Hepatocyte (in vitro differentiated cells): ENCODE measurements around the gene MINDY2. TPM values are rescaled to one million over a fixed set of nuclear protein-coding genes. Genes with fewer than 3 reads are reported as not detected.
"Not testable (repeated sequence)": the region's sequence is repeated elsewhere in the genome, so short reads cannot be mapped to it uniquely, and the experiment has no call there.

ENCODE experiments used
- DNase-seq: peaks from one replicate; pipeline ENCODE4 v3.0.0-alpha.2; 2016; ENCODE audit warnings: low spot score
- H2AFZ ChIP-seq: fragments of 200-600 bp; sonication (generic); 2 replicates; pipeline ENCODE4 v1.6.0; 2016; ENCODE audit warnings: antibody characterized with exemption, mild to moderate bottlenecking
- H3K27ac ChIP-seq: fragments of 200-600 bp; sonication (generic); 2 replicates; pipeline ENCODE4 v1.5.1; 2016; ENCODE audit warnings: mild to moderate bottlenecking
- H3K27me3 ChIP-seq: fragments of 200-600 bp; sonication (generic); 2 replicates; pipeline ENCODE4 v1.6.1; 2016
- H3K36me3 ChIP-seq: fragments of 200-600 bp; sonication (generic); replicated peaks from 2 replicates; pipeline ENCODE4 v1.5.1; 2016; ENCODE audit warnings: low read depth; ENCODE audit not compliant: insufficient read depth
- H3K4me1 ChIP-seq: fragments of 200-600 bp; sonication (generic); 2 replicates; pipeline ENCODE4 v1.5.1; 2016; ENCODE audit warnings: mild to moderate bottlenecking, moderate library complexity; ENCODE audit not compliant: insufficient read depth
- H3K4me2 ChIP-seq: fragments of 200-600 bp; sonication (generic); 2 replicates; pipeline ENCODE4 v1.6.0; 2016
- H3K4me3 ChIP-seq: fragments of 200-600 bp; sonication (generic); 2 replicates; pipeline ENCODE4 v1.5.1; 2016; ENCODE audit warnings: mild to moderate bottlenecking
- H3K79me2 ChIP-seq: fragments of 200-600 bp; sonication (generic); 2 replicates; pipeline ENCODE4 v1.6.0; 2017; ENCODE audit warnings: mild to moderate bottlenecking
- H3K9me2 ChIP-seq: fragments of 200-600 bp; sonication (generic); replicated peaks from 2 replicates; pipeline ENCODE4 v1.6.0; 2017; ENCODE audit warnings: mild to moderate bottlenecking; ENCODE audit not compliant: insufficient read depth
- H3K9me3 ChIP-seq: fragments of 200-600 bp; sonication (generic); 2 replicates; pipeline ENCODE4 v1.5.1; 2016; ENCODE audit warnings: low read depth, mild to moderate bottlenecking
- H4K20me1 ChIP-seq: fragments of 200-600 bp; sonication (generic); 2 replicates; pipeline ENCODE4 v1.6.0; 2016; ENCODE audit warnings: mild to moderate bottlenecking; ENCODE audit not compliant: insufficient read depth, poor library complexity, severe bottlenecking
- EZH2 ChIP-seq: fragments of 200-600 bp; sonication (generic); IDR thresholded peaks from 2 replicates; pipeline ENCODE4 v1.6.1; 2016; ENCODE audit warnings: antibody characterized with exemption, mild to moderate bottlenecking, borderline replicate concordance
- EZH2phosphoT487 ChIP-seq: fragments of 200-600 bp; sonication (generic); IDR thresholded peaks from one replicate; pipeline ENCODE4 v1.6.1; 2018; ENCODE audit warnings: antibody characterized with exemption, mild to moderate bottlenecking, low read depth, moderate library complexity; ENCODE audit not compliant: unreplicated experiment, severe bottlenecking
- WGBS: methylation state at CpG from one replicate; pipeline ENCODE4 v1.1.6; 2016; ENCODE audit warnings: low lambda C conversion rate; ENCODE audit errors: missing lambda C conversion rate; 5-methylcytosine and 5-hydroxymethylcytosine counted together
- polyA plus RNA-seq: library from polyadenylated mRNA; unstranded; fragments of >200 nt; fragmentation: Nextera tagmentation; extraction: Ambion mirVana; gene quantifications from 2 replicates; pipeline ENCODE4 v1.2.1, GENCODE V29; 2016
- total RNA-seq: library from RNA; depleted of rRNA; stranded (reverse); fragments of >200 nt; gene quantifications from 2 replicates; pipeline ENCODE4 v1.2.3, GENCODE V29; 2014
- TF ChIP-seq, protein P1 (sequence below): fragments of 200-600 bp; sonication (generic); IDR thresholded peaks from 2 replicates; pipeline ENCODE4 v1.5.1; 2016; ENCODE audit warnings: antibody characterized with exemption, mild to moderate bottlenecking; ENCODE audit not compliant: poor library complexity

The MINDY2 gene
- total and polyA plus RNA-seq, 2 experiments from 2014 or later = 19.3 to 32.3 TPM

DNA sequence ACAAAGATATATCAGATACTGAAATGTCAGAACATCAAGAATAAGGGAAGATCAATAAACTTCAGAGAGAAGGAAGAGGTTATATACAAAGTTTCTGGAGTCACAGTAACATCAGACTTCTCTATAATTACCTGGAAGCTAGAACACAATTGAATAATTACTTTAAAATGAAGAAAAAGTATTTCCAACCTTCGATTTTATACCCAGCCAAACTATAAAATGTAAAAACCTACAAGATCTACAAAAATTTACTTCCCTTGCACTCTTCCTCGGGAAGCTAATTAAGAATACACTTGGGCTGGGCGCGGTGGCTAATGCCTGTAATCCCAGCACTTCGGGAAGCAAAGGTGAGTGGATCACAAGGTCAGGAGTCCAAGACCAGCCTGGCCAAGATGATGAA lies 6.6 kb upstream of the MINDY2 start:
- 92% methylated on average over 5 of the region's 5 CpGs for WGBS
- Histone ChIP-seq H3K4me1 (no peaks in the 10 kb centered on the region), H3K4me3 (no peak overlapping the region), H3K9me2 (no peaks in the 10 kb centered on the region), H3K27ac (no peak overlapping the region), H3K79me2 (no peaks in the 10 kb centered on the region), H3K4me2 (no peak overlapping the region), H3K27me3 (no peaks in the 10 kb centered on the region), H3K36me3 (no peaks in the 10 kb centered on the region), H2AFZ (no peak overlapping the region), H3K9me3 (no peaks in the 10 kb centered on the region), H4K20me1 (no peaks in the 10 kb centered on the region)
- TF ChIP-seq EZH2phosphoT487 (no peak), EZH2 (no peak)
- TF ChIP-seq, protein P1, sequence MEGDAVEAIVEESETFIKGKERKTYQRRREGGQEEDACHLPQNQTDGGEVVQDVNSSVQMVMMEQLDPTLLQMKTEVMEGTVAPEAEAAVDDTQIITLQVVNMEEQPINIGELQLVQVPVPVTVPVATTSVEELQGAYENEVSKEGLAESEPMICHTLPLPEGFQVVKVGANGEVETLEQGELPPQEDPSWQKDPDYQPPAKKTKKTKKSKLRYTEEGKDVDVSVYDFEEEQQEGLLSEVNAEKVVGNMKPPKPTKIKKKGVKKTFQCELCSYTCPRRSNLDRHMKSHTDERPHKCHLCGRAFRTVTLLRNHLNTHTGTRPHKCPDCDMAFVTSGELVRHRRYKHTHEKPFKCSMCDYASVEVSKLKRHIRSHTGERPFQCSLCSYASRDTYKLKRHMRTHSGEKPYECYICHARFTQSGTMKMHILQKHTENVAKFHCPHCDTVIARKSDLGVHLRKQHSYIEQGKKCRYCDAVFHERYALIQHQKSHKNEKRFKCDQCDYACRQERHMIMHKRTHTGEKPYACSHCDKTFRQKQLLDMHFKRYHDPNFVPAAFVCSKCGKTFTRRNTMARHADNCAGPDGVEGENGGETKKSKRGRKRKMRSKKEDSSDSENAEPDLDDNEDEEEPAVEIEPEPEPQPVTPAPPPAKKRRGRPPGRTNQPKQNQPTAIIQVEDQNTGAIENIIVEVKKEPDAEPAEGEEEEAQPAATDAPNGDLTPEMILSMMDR = no peak
- DNase-seq = no peak

- no peaks in the 10 kb centered on the region for H3K79me2 ChIP-seq
- no peak for DNase-seq
- no peak overlapping the region for H3K27ac ChIP-seq
- H3K4me2 ChIP-seq = no peak overlapping the region
- 92% methylated on average over 5 of the region's 5 CpGs for WGBS
- H3K4me3 ChIP-seq = no peak overlapping the region
- TF ChIP-seq, protein P1 = no peak
- TF ChIP-seq EZH2phosphoT487 (no peak), EZH2 (no peak)
- H3K4me1 ChIP-seq = no peaks in the 10 kb centered on the region
- H4K20me1 ChIP-seq = no peaks in the 10 kb centered on the region
- no peaks in the 10 kb centered on the region for H3K9me2 ChIP-seq
- H3K9me3 ChIP-seq = no peaks in the 10 kb centered on the region
- no peaks in the 10 kb centered on the region for H3K27me3 ChIP-seq
- no peak overlapping the region for H2AFZ ChIP-seq
- H3K36me3 ChIP-seq = no peaks in the 10 kb centered on the region
Measured at GRCh38 chr15:58766290-58766689, 4.8 kb upstream of the MINDY2 start.

GRCh38 chr15:58768601-58769004 lies 2.5 kb upstream of the MINDY2 start:
- WGBS = 75% methylated on average over 7 of the region's 7 CpGs

GRCh38 chr15:58770519-58770856 lies 614 bp upstream of the MINDY2 start:
- peak overlapping the region; percentile 48 for H2AFZ ChIP-seq
- no peaks in the 10 kb centered on the region for H3K36me3 ChIP-seq
- peaks cover 36% of the 10 kb centered on the region for H3K79me2 ChIP-seq
- H4K20me1 ChIP-seq = peaks cover 11% of the 10 kb centered on the region
- no peaks in the 10 kb centered on the region for H3K9me2 ChIP-seq
- DNase-seq = peak; percentile 64
- peak overlapping the region; percentile 21 for H3K4me3 ChIP-seq
- no peaks in the 10 kb centered on the region for H3K27me3 ChIP-seq
- H3K4me2 ChIP-seq = peak overlapping the region; percentile 74
- WGBS = 12% methylated on average over 9 of the region's 9 CpGs
- H3K4me1 ChIP-seq = peaks cover 9% of the 10 kb centered on the region
- H3K27ac ChIP-seq = peak overlapping the region; percentile 93
- H3K9me3 ChIP-seq = no peaks in the 10 kb centered on the region
- TF ChIP-seq EZH2 (no peak), EZH2phosphoT487 (no peak)
- TF ChIP-seq, protein P1 = no peak

More at GRCh38 chr15:58768601-58769004, 2.5 kb upstream of the MINDY2 start:
- H3K4me3 ChIP-seq, H3K9me3 ChIP-seq, H3K27me3 ChIP-seq, H3K4me2 ChIP-seq, H3K4me1 ChIP-seq, H3K36me3 ChIP-seq, H3K9me2 ChIP-seq, H2AFZ ChIP-seq: not testable (repeated sequence)
- peak; percentile 19 for DNase-seq
- H3K79me2 ChIP-seq = peaks cover 17% of the 10 kb centered on the region
- H4K20me1 ChIP-seq = peaks cover 11% of the 10 kb centered on the region
- peak overlapping the region; percentile 21 for H3K27ac ChIP-seq
